Activated CD4-positive, alpha-beta T cell treated with anti-CD3 and anti-CD28 coated beads, Interleukin-2, amount 10 ng/mL, durations not matched to agents 24 days and 14 days (primary cell): ENCODE measurements around the gene SETD7. TPM values are rescaled to one million over a fixed set of nuclear protein-coding genes. Genes with fewer than 3 reads are reported as not detected.

Experiments used
- DNase-seq: peaks from one replicate; pipeline ENCODE4 v3.0.0; 2022
- H3K27ac Mint-ChIP-seq: one replicate; pipeline ENCODE4 v1.8.0; 2022; ENCODE audit warnings: mild to moderate bottlenecking, mixed read lengths
- H3K27me3 Mint-ChIP-seq: one replicate; pipeline ENCODE4 v1.8.0; 2022; ENCODE audit warnings: mixed read lengths
- H3K36me3 Mint-ChIP-seq: one replicate; pipeline ENCODE4 v1.8.0; 2022; ENCODE audit warnings: low read depth, mild to moderate bottlenecking, mixed read lengths
- H3K4me1 Mint-ChIP-seq: one replicate; pipeline ENCODE4 v1.8.0; 2021; ENCODE audit warnings: mixed read lengths
- H3K4me3 Mint-ChIP-seq: one replicate; pipeline ENCODE4 v1.8.0; 2022; ENCODE audit warnings: mild to moderate bottlenecking, moderate library complexity, mixed read lengths
- H3K9me3 Mint-ChIP-seq: one replicate; pipeline ENCODE4 v1.8.0; 2021; ENCODE audit warnings: mixed read lengths
- intact Hi-C: fragments of 100-400 bp; cut with micrococcal nuclease; formaldehyde crosslinking; loops from one replicate; pipeline ENCODE4 v1.15.1; 2023
- total RNA-seq: library from RNA; stranded (reverse); gene quantifications from 2 replicates; pipeline ENCODE4 v1.2.3, GENCODE V29; 2022

The SETD7 gene
- total RNA-seq, 1 donor from 2014 or later, result 18.5 TPM

DNA sequence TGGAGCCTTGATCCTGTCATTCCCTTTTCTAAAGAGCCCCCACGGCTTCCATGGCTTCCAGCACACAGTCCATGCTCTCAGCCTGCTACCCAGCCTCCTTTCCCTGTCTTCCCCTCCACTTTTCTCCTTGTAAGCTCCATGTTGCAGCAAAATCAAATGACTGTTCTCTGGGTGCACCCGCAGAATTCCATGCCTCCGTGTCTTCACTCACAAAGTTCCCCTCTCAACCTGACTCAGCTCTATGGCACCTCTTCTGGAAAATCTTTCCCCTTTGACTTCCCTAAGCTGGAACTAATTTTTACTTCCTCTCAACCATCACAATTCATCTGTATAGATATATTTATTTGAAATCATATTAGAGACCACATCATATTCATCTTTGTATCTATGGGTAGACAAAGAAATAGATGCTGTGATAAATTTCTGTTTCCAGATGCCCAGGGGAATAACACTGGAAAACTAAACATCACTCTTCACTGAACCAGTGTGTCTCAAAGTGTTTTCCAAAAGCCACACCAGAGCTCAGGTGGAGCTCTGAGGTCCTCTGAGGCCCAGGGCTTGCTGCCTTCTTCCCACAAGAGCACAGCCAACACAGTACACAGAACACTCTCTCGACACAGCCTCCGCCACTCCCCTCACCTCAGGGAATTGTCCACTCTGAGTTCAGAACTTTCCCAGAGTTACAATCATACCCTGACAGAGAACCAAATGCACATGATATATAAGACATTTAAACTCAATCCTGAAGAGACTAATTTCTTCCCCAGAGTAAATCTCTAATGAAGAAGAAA lies 3.3 kb downstream of the SETD7 start:
- Mint-ChIP-seq H3K27ac (no peak overlapping the region), H3K36me3 (peaks cover 2% of the 10 kb centered on the region), H3K4me1 (peaks cover 36% of the 10 kb centered on the region), H3K4me3 (no peak overlapping the region), H3K9me3 (no peaks in the 10 kb centered on the region), H3K27me3 (peaks cover 3% of the 10 kb centered on the region)
- intact Hi-C loops, result loop anchor here (1.0 kb wide), 1 partner anchor 17 kb away; no protein-coding TSS in a partner anchor
- DNase-seq, result no peak

DNA sequence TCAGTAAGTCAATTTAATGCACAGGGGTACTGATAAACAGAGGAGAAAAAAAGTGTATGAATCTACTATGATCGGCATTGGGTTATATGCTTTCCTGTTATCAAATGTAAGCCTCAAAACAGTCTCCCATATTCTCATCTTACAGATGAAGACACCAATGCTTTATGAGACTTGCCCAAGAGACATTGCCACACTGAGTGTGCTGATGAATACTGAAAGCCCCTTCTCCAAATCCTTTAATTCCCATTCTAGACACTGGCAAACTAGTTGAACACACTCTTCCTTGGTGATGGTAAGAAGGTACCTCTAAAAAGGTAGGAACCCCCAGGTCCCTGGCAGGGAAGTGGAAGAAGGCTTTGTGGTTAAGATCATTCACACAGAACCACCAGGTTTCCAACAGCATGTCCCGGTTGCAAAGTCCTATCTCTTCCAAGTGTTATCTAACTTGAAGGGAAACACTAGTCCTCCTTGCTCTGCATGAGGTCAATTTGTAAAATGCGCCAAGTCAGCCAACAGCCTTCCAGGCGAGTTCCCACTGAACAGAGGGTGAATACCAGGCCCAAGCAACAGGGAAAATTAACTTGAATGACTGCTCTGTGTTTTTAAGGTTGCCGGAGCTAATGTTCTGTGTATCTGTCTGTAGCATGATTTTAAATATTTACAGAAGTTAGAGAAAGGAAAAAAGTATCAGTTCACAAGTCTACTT lies 5.1 kb downstream of the SETD7 start:
- no peak overlapping the region for H3K27ac Mint-ChIP-seq
- H3K27me3 Mint-ChIP-seq, result no peaks in the 10 kb centered on the region
- peaks cover 2% of the 10 kb centered on the region for H3K36me3 Mint-ChIP-seq
- H3K9me3 Mint-ChIP-seq, result no peaks in the 10 kb centered on the region
- no peak for DNase-seq
- peaks cover 24% of the 10 kb centered on the region for H3K4me1 Mint-ChIP-seq
- no peak overlapping the region for H3K4me3 Mint-ChIP-seq
- intact Hi-C loops, result no loop called here

DNA sequence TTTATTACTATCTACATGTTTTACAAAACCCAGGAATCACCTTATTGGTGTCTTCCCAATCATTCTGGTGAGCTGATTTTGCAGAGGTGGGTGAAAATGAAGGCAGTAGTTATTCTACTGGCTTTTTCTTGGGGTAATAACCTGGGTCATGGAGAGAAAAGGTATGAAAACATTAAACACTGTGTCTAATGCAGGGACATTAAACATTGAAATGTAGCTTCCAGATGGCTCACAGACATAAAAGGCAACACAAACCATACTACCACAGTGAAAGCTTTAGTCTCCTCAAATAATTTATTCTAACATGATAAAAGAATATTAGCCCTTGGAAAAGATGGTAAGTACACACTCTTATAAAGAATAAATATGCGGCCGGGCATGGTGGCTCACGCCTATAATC lies 8.0 kb downstream of the SETD7 start:
- intact Hi-C loops, result no loop called here
- Mint-ChIP-seq H3K27me3 (no peaks in the 10 kb centered on the region), H3K9me3 (no peaks in the 10 kb centered on the region), H3K27ac (no peak overlapping the region), H3K4me3 (no peak overlapping the region), H3K36me3 (peaks cover 5% of the 10 kb centered on the region), H3K4me1 (peaks cover 16% of the 10 kb centered on the region)
- DNase-seq, result no peak

DNA sequence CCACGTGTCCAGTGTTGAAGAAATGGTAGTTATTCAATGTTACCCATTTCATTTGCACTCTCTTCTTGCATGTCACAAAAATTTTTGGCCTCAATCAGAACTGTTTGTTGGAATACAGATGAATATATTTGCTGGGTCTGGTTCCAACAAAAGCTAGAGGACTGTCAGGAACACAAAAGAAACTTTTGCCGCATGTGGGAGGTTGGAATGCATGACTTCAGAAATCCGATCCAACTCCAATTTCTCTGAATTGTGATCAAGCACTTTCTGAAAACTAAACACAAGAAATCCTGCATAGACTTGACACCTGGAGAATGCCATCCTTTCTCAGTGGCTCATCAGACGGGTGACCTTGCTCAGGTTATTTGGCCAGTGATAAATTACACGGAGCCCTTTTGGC lies 15.4 kb downstream of the SETD7 start:
- Mint-ChIP-seq H3K4me3 (no peak overlapping the region), H3K27ac (no peak overlapping the region), H3K4me1 (no peaks in the 10 kb centered on the region), H3K36me3 (peaks cover 15% of the 10 kb centered on the region), H3K9me3 (no peaks in the 10 kb centered on the region), H3K27me3 (no peaks in the 10 kb centered on the region)
- DNase-seq, result no peak
- intact Hi-C loops, result no loop called here

DNA sequence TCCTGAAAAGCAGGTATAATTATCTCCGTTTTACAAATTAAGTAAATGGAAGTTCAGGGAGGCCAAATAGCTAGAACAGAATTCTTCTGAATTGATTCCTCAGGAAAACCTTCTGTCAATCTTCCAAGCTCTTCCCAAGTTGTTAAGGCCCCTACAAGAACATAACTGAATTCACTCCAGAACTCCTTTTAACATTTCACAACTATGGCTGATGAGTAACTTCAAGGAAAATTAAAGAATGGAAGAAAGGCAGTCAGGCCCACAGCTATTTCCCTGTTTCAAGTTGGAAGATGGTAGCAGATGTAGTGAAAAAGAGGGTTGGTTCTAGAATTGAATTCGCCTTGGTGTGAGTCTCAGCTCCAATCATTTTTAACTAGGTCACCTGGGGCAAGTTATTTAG lies 15.9 kb downstream of the SETD7 start:
- Mint-ChIP-seq H3K27ac (no peak overlapping the region), H3K4me1 (no peaks in the 10 kb centered on the region), H3K36me3 (peaks cover 15% of the 10 kb centered on the region), H3K9me3 (no peaks in the 10 kb centered on the region), H3K4me3 (no peak overlapping the region), H3K27me3 (no peaks in the 10 kb centered on the region)
- intact Hi-C loops, result no loop called here
- DNase-seq, result no peak

DNA sequence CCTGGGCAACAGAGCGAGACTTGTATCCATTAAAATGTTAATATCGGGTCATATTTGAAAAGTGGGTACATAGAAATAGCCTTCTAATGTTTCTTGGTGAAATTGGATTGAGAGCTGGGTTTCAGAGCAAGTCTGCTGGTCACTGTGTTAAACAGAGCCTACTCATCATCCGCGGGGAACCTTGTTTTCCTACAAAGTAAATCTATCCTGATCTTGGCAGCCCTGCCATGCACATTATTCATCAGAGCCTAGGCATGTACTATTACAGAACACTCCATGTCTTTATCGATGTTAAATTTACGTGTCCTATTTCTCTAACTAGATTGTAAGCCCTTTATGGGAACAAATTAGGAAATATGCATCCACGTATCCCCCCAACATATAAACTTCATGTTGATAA lies 18.7 kb downstream of the SETD7 start:
- Mint-ChIP-seq H3K27ac (no peak overlapping the region), H3K4me1 (no peaks in the 10 kb centered on the region), H3K4me3 (no peak overlapping the region), H3K36me3 (peaks cover 15% of the 10 kb centered on the region), H3K9me3 (no peaks in the 10 kb centered on the region), H3K27me3 (no peaks in the 10 kb centered on the region)
- intact Hi-C loops, result no loop called here
- DNase-seq, result no peak

DNA sequence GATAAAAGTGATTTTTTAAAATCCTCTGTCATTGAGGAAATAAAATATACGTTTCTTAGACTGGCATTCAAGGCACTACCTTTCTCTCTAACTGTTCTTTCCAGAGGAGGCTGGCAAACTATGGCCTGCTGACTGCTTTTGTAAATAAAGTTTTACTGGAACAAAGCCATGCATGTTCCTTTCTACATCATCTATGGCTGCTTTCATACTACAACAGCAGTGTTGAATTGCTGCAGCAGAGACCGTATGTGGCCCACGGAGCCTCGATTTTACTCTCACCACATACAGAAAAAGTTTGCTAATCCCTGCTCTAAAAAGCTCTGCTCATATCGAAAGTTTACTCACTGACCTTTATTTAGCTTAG lies 20.2 kb downstream of the SETD7 start:
- DNase-seq, result no peak
- Mint-ChIP-seq H3K27me3 (no peaks in the 10 kb centered on the region), H3K4me3 (no peak overlapping the region), H3K4me1 (peaks cover 1% of the 10 kb centered on the region), H3K36me3 (peaks cover 12% of the 10 kb centered on the region), H3K9me3 (no peaks in the 10 kb centered on the region), H3K27ac (no peak overlapping the region)
- intact Hi-C loops, result loop anchor here (1.0 kb wide), 1 partner anchor 17 kb away; no protein-coding TSS in a partner anchor

DNA sequence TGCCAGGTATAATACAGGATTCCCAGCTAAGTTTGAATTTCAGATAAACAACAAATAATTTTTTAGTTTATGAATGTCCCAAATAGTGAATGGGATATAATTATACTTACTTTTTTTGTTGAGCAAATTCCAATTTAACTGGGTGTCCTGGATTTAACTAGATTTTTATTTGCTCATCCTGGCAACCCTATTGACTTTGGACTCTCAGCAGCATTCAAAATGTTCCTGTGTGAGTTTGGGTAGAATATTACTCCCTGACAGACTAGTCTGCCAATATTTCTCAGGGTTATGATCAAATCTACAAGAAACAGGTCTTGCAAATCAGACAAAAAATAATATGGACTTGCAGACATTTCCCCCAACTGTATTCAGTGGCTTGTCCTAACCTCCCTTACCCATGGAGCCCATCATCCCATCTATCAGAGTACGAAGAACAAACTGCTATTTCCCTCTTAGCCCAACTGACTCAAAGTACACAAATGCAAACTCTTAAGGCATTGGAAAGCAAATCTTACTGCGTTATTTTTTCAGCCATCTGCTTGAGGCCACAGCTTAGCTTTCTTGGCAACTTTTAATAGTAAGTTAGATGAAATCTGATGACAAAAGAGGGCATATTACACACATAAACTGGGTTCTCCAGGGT lies 20.7 kb downstream of the SETD7 start:
- Mint-ChIP-seq H3K9me3 (no peaks in the 10 kb centered on the region), H3K4me1 (peaks cover 3% of the 10 kb centered on the region), H3K36me3 (peaks cover 14% of the 10 kb centered on the region), H3K27me3 (no peaks in the 10 kb centered on the region), H3K27ac (no peak overlapping the region), H3K4me3 (no peak overlapping the region)
- intact Hi-C loops, result loop anchor here (1.0 kb wide), 1 partner anchor 18 kb away; no protein-coding TSS in a partner anchor
- no peak for DNase-seq

DNA sequence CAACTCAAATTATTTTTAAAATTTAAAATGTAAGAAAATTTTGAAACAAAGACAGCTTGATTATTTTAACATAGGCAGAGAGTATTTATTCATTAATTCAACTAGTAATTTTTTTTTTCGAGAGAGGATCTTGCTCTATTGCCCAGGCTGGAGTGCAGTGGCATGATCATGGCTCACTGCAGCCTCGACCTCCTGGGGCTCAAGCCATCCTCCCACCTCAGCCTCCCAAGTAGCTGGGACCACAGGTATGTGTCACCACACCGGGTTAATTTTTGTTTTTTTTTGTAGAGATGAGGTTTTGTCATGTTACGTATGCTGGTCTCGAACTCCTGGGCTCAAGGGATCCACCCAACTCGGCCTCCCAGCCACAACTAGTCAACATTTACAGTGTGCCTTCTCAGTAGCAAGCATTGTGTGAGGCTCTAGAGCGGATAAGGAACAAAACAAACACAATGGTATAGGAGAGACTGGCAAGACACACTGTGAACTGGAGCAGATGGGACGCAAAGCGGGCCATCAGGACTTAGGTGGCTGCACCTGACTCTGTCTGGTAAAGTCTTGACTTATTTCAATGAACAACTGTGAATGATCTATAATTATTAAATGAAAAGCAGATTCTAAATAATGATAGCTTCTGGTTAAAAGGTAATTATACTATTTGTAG lies 21.6 kb downstream of the SETD7 start:
- H3K27ac Mint-ChIP-seq, result no peak overlapping the region
- H3K36me3 Mint-ChIP-seq, result peaks cover 10% of the 10 kb centered on the region
- intact Hi-C loops, result no loop called here
- no peaks in the 10 kb centered on the region for H3K27me3 Mint-ChIP-seq
- peaks cover 3% of the 10 kb centered on the region for H3K4me1 Mint-ChIP-seq
- no peak overlapping the region for H3K4me3 Mint-ChIP-seq
- DNase-seq, result no peak
- no peaks in the 10 kb centered on the region for H3K9me3 Mint-ChIP-seq

DNA sequence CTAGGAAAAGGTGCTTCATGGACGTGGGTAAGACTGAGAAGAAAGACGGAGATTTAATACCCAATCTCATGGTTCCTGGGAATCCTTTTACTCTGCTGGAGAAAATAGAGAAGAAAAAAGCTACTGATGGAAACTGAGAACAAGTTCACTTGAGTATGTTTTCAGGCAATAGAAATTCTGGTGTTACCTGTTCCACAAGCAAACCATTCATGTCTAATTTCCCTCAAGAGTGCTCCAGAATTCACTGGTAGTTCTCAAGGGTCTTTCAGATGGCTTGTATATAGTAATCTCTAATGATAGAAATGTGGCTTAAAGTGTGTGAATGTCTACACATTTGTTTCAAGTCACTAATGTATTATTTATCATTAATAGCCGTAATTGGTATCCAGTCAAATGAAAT lies 22.5 kb downstream of the SETD7 start:
- no peaks in the 10 kb centered on the region for H3K9me3 Mint-ChIP-seq
- no peaks in the 10 kb centered on the region for H3K27me3 Mint-ChIP-seq
- H3K4me1 Mint-ChIP-seq, result peaks cover 5% of the 10 kb centered on the region
- no peak for DNase-seq
- intact Hi-C loops, result no loop called here
- H3K4me3 Mint-ChIP-seq, result no peak overlapping the region
- H3K36me3 Mint-ChIP-seq, result peaks cover 12% of the 10 kb centered on the region
- H3K27ac Mint-ChIP-seq, result no peak overlapping the region

DNA sequence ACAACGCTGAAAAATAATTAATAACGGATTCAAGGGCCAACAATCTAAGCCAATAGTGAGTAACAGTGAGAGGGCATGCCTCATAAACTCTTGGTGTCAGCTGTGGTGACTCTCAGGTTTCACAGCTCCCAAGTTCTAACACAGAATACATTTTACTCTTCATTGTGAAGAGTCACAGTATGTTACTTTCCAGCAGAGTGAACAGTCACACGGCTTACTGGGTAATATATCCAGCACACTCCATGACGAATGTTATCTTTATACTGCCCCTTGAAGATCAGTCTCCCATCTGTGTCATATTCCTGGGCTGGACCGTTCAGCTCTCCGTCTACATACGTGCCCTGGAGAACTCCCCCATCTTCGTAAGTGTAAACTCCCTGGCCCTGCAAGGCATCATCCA lies 23.1 kb downstream of the SETD7 start:
- no peak overlapping the region for H3K4me3 Mint-ChIP-seq
- no peaks in the 10 kb centered on the region for H3K27me3 Mint-ChIP-seq
- intact Hi-C loops, result no loop called here

DNA sequence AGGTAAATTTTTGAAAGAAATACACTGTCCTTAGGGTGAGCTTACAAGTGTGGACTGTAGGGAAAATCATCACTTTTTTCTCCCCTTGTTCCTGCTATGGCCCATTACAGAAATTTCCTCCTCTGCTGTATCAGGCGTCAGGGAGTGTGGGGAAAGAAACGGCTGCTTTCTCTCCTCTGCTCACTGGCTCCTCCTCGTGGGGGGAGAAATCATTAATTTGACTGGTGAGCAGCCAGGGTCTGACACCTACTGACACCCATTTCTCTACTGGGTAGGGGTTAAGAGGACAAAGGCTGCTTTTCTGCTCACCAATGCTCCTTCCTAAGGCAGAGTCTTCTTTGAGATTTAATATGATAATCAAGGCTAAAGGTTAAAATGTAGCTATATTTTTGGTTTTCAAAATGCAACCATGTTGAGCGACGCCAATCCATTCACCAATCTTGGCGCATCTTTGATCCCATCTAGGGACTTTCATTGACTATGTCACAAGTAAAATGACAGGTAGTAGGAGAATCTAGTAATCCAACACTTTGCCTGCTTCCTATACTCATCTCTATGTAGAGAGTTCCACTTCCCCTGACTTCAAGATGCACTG lies 25.1 kb downstream of the SETD7 start:
- no peak overlapping the region for H3K4me3 Mint-ChIP-seq
- peaks cover 5% of the 10 kb centered on the region for H3K4me1 Mint-ChIP-seq
- intact Hi-C loops, result loop anchor here (2.0 kb wide), 1 partner anchor 78 kb away; no protein-coding TSS in a partner anchor
- peaks cover 21% of the 10 kb centered on the region for H3K36me3 Mint-ChIP-seq
- no peaks in the 10 kb centered on the region for H3K27me3 Mint-ChIP-seq
- H3K9me3 Mint-ChIP-seq, result no peaks in the 10 kb centered on the region
- peak; percentile 89 for DNase-seq
- no peak overlapping the region for H3K27ac Mint-ChIP-seq

More for the DNA sequence above, 23.1 kb downstream of the SETD7 start:
- no peaks in the 10 kb centered on the region for H3K9me3 Mint-ChIP-seq
- DNase-seq, result no peak
- peaks cover 18% of the 10 kb centered on the region for H3K36me3 Mint-ChIP-seq
- H3K27ac Mint-ChIP-seq, result no peak overlapping the region
- peaks cover 5% of the 10 kb centered on the region for H3K4me1 Mint-ChIP-seq

DNA sequence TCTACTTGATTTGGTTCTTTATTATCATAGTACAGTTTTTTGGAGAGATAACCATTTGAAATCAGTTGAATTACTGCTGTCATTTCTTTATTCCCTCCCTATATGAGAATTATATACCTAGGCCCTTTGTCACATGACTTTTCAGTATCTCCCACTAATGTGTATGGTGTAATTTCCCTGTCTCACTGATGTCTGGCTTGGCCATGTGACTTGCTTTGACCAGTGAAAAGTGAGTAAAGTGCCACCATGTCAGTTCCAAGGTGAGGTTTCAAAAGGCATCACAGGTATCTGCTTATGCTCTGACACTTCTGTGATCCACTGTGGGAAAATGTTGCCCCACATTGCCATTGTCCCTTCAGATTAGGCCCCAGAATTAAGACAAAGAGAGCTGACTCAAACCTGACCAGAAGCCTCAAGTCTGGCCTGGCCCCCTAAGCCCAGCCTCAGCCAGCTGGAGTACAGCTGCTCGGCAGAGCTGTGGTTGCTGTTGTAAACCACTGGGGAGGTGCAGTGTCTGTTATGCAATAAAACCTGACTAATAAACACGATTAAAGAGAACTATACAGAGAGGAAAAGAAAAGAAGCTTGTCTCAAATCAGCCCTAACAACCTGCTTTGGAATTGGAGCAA lies 27.5 kb downstream of the SETD7 start:
- no peaks in the 10 kb centered on the region for H3K9me3 Mint-ChIP-seq
- no peak for DNase-seq
- peaks cover 29% of the 10 kb centered on the region for H3K36me3 Mint-ChIP-seq
- no peaks in the 10 kb centered on the region for H3K27me3 Mint-ChIP-seq
- H3K4me1 Mint-ChIP-seq, result peaks cover 13% of the 10 kb centered on the region
- no peak overlapping the region for H3K4me3 Mint-ChIP-seq
- H3K27ac Mint-ChIP-seq, result no peak overlapping the region
- intact Hi-C loops, result no loop called here
